NCI-H226 (cell line): ENCODE data around the gene E2F7.
A peak's percentile ranks its signal among the peaks of the same experiment; 100 is the strongest.
"Not testable (repeated sequence)": the region's sequence is repeated elsewhere in the genome, so short reads cannot be mapped to it uniquely, and the experiment has no call there.

Source experiments
- DNase-seq: peaks from one replicate; pipeline ENCODE4 v3.0.0-alpha.2; 2015

Gene E2F7

DNA sequence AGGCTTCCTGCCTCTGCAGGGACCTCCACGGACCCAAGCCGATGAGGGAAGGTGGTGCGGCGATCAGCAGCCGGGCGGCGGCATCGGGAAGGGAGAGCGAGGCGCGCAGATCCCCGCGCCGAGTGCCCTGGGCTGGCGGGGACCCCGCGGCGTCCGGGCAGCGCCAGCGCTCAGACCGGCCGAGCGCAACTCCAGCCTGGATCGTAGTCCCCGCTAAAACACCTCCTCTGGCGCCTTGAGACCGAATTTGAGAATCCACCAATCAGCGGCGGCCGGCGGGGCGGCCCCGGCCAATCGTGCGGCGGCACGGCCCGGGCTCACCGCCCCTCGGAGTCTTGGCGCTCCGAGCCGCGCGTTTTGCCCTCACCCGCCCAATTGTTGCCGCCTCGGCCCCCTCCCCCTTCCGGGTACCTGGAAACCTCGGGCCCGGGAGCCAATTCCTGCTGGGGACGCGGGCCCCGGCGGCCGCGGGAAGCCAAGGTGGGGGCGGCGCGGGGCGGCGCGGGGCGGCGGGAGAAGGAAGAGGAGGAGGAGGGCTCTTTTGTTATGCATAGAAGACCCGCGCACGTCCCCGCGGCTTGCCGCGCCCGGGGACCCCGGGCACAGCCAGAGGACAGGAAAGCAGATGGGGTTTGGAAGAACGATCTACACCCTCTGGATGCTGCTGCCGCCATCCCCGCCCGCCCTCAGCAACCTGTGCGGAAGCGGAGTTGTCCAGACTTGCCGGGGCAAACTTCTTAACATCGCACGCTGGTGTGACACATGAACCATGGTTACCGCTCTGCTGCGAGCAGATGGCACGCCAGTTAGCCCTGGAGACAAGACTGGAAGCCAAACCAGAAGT lies at the start of gene E2F7:
TSS of gene E2F7 (minus strand) at position 209 of the 844 bp plus-strand sequence. CDS start 934 bp downstream, outside the sequence.
- DNase-seq = peak; percentile 95

DNA sequence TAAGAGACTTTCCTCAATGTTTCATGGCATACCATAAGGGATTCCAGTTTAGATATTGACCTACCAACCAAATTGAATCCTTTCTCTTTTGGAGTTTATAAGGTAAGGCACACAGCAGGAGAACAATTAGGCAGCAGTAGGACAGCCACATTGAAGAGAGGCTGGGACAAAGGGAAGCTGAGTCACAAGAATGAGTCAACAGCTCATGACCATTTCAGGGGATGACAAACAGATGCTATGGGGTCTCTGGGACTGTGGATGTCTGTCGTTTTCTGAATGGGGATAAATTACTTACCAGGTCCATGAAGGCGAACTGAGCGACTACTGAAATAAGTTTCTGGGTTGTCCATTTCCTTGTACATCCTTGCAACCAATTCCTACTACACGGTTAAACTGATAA lies 48.6 kb upstream of the E2F7 start:
- DNase-seq = no peak

DNA sequence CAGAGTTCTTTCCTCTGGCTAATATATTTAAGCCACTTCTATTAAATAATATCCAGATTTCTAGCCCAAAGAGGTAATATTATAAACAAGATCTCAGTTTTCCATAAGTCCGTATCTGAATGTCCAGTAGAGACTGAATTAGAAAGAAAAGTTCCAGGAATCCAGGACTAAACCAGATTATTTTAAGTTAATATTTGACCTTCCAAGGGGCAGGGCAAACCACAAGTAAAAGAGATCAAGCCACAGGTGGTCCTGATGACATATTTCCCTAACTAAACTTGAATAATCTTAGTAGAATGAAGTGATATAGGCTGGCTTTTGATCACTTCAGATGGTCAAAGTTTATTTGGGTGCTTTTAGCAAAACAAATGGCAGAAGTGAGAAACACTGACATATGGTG lies 43.3 kb upstream of the E2F7 start:
- DNase-seq = no peak

DNA sequence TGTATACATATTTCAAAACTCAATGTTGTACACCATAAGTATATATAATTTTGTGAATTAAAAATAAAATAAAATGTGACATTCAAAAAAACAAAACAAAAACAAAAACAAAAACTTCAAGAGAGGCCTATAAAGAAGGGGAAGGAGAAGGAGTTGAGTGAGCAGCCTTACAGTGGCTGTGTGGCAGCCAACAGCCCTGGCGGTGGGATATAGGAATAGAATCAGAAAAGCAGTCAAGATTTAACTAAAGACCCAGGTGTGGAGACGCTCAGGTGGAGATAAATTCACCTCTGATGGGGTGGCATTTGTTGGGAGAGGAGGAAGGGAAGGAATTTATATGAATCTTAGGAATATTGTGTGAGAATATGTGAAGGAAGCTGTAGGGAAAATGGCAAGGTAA lies 41.8 kb upstream of the E2F7 start:
- DNase-seq = no peak

DNA sequence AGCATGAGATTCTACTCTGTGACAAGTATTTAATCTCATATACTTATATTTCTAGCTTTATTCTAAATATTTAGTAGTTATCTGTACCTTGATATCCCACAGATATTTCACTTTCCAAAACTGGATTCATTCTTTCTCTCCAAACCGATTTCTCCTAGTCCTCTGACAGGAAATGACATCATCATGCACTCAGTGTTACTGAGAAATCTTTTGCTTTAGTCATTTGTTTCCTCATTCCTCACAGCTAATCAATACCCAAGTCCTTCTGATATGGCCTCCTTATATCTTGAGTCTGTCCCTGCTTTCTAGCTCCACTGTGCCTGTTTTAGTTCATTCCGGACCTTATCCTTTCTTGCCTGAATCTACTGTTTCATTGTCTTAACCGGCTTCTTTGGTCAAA lies 39.4 kb upstream of the E2F7 start:
- DNase-seq = peak; percentile 39

DNA sequence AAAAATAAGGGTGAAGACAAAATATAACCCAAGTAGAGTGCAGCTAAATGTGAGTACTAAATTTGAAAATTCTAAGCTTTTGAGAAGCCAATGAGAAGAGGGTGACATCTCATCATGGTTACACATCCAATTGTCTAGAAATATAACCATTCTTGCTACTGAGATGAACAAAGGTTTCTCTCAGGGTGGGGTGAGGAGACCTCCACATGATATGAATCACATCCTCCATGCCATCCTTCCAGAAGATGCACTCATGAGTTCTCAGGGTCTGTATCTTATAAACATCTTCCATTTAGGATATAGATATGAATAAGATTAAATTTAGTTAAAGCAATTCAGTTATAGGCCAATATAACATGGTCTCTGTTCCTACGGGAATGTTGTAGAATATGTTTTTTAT lies 38.9 kb upstream of the E2F7 start:
- no peak for DNase-seq

GRCh38 chr12:77102691-77103090 lies 37.3 kb upstream of the E2F7 start:
- peak; percentile 80 for DNase-seq

DNA sequence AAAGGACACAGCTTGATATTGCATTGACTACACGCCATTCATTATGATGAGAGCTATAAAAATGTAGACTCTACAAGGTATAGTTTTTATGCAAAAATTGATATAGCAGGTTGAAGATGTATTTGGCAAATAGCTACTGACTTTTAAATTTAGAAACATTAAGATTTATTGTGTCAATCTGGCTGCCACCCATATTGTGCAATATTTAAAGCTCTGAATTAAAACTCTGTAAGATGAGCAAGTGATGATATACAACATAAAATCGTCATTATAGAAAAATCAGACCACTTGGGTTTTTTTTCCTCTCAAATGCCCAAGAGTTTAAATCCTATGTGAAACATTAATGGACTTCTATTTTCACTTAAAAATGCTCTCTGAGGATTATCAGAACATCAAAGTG lies 36.8 kb upstream of the E2F7 start:
- no peak for DNase-seq

GRCh38 chr12:77099799-77100198 lies 34.4 kb upstream of the E2F7 start:
- DNase-seq = no peak

- no peak for DNase-seq
Observed at GRCh38 chr12:77097846-77098245, 32.5 kb upstream of the E2F7 start.

DNA sequence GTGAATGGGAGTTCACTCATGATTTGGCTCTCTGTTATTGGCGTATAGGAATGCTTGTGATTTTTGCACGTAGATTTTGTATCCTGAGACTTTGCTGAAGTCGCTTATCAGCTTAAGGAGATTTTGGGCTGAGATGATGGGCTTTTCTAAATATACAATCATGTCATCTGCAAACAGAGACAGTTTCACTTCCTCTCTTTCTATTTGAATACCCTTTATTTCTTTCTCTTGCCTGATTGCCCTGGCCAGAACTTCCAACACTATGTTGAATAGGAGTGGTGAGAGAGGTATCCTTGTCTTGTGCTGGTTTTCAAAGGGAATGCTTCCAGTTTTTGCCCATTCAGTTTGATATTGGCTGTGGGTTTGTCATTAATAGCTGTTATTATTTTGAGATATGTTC lies 26.9 kb upstream of the E2F7 start:
- not testable (repeated sequence) for DNase-seq

GRCh38 chr12:77089686-77090220 lies 24.4 kb upstream of the E2F7 start:
- DNase-seq = no peak

- DNase-seq = no peak
Observed at GRCh38 chr12:77087427-77087826, 22.1 kb upstream of the E2F7 start.

GRCh38 chr12:77082021-77082420 lies 16.7 kb upstream of the E2F7 start:
- DNase-seq = no peak

GRCh38 chr12:77079631-77080030 lies 14.3 kb upstream of the E2F7 start:
- DNase-seq = no peak

GRCh38 chr12:77078231-77078630 lies 12.9 kb upstream of the E2F7 start:
- DNase-seq = no peak

DNA sequence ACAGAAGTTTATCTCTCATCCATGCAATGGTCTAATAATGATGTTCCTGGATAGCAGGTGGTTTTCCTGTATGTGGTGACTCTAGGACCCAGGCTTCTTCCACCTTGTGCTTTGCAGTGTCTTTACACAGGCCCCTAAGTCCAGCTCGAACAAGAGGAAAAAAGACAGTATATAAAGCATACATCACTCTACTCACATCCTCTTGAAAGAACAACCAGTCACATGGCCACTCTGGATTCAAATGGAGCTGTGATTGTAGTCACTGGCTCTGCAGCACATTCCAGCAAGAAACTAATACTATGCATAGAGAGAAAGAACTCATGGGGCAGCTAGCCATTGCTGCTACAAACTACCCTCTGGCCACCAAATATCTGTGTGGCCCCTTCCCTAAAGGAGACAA lies 11.5 kb upstream of the E2F7 start:
- DNase-seq = no peak

DNA sequence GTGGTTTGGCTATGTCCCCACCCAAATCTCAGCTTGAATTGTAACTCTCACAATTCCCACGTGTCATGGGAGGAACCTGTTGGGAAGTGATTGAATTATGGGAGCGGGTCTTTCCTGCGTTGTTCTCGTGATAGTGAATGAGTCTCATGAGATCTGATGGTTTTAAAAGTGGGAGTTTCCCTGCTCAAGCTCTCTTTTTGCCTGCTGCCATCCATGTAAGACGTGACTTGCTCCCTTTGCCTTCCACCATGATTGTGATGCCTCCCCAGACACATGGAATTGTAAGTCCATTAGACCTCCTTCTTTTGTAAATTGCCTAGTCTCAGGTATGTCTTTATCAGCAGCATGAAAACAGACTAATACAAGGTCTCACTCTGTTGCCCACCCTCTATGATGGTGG lies 8.5 kb upstream of the E2F7 start:
- not testable (repeated sequence) for DNase-seq

DNA sequence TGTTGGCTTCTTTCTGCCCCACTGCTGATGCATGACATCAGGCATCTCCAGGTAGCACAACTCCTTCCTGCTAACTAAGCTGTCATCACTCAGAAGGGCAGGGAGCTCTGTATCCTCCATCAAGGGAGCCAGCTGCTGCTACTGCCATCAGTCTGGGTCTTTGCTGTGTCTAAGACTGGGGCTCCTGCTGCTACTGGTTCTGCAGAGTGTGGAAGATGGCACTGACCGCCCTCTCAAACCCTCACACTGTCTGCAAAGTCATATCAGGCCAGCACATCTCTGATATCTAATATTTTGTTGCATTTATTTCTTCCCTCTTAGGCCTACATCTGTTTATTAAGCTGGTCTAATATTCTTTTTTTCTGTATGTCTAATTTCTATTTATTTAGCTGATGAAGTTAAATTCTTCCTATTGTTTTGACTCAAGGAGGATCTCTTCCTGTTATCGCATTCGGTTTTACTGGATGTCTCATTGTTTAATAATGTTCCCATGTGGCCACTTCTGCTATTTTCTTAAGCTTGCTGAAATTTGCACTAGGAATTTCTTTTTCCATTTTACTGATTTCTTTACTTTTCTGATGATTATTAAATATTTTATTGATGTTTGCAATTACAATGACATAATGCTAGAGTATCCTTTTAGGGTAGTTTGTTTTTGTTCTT lies 7.6 kb upstream of the E2F7 start:
- DNase-seq = no peak

GRCh38 chr12:77070800-77071449 lies 5.6 kb upstream of the E2F7 start:
- no peak for DNase-seq

- DNase-seq = no peak
Observed at GRCh38 chr12:77070382-77070781, 5.0 kb upstream of the E2F7 start.

- DNase-seq = no peak
Observed at GRCh38 chr12:77064896-77065360, 441 bp downstream of the E2F7 start.

DNA sequence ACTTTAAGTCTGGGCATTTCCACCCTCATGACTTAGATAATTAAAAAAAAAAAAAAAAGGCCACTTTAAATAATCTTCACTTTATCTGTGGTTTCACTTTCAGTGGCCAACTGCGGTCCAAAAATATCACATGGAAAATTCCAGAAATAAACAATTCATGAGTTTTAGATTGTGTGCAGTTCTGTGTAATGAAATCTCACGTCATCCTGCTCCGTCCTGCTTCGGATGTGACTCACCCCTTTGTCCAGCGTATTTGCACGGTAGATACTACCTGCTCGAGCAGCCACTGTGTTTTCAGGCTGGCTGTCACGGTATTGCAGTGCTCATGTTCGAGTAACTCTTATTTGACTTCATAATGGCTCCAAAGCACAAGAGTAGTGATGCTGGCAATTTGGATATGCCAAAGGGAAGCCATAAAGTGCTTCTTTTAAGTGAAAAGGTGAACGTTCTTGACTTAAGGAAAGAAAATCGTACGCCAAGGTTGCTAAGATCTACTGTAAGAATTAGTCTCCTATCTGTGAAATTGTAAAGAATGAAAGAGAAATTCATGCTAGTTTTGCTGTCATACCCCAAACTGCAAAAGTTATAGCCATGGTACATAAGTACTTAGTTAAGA lies 2.4 kb downstream of the E2F7 start:
- DNase-seq = no peak
